Measurements from ENCODE around the gene BBLN.
"Not testable (repeated sequence)": the region's sequence is repeated elsewhere in the genome, so short reads cannot be mapped to it uniquely, and the experiment has no call there.

BBLN gene

GRCh38 chr9:128121466-128121810 is 38.6 kb upstream of the BBLN start:
- no peaks in the 10 kb centered on the region for H3K27me3 Mint-ChIP-seq
- H3K4me1 Mint-ChIP-seq = peaks cover 26% of the 10 kb centered on the region
- H3K9me3 Mint-ChIP-seq = no peaks in the 10 kb centered on the region
- H3K36me3 Mint-ChIP-seq = no peaks in the 10 kb centered on the region
- no peak overlapping the region for H3K4me3 Mint-ChIP-seq
- H3K27ac Mint-ChIP-seq = no peak overlapping the region

GRCh38 chr9:128121924-128122808 is 37.9 kb upstream of the BBLN start:
- H3K36me3 Mint-ChIP-seq = no peaks in the 10 kb centered on the region
- H3K4me1 Mint-ChIP-seq = peaks cover 26% of the 10 kb centered on the region
- no peak overlapping the region for H3K4me3 Mint-ChIP-seq
- no peak overlapping the region for H3K27ac Mint-ChIP-seq
- H3K9me3 Mint-ChIP-seq = no peaks in the 10 kb centered on the region
- H3K27me3 Mint-ChIP-seq = no peaks in the 10 kb centered on the region

GRCh38 chr9:128122809-128123175 is 37.3 kb upstream of the BBLN start:
- Mint-ChIP-seq H3K36me3 (no peaks in the 10 kb centered on the region), H3K4me3 (no peak overlapping the region), H3K4me1 (peaks cover 22% of the 10 kb centered on the region), H3K27ac (no peak overlapping the region), H3K9me3 (no peaks in the 10 kb centered on the region), H3K27me3 (no peaks in the 10 kb centered on the region)

GRCh38 chr9:128123451-128124080 is 36.5 kb upstream of the BBLN start:
- Mint-ChIP-seq H3K4me3 (no peak overlapping the region), H3K36me3 (no peaks in the 10 kb centered on the region), H3K4me1 (peaks cover 19% of the 10 kb centered on the region), H3K9me3 (no peaks in the 10 kb centered on the region), H3K27ac (no peak overlapping the region), H3K27me3 (no peaks in the 10 kb centered on the region)

- Mint-ChIP-seq H3K9me3 (no peaks in the 10 kb centered on the region), H3K36me3 (no peaks in the 10 kb centered on the region), H3K27ac (no peak overlapping the region), H3K27me3 (no peaks in the 10 kb centered on the region), H3K4me3 (no peak overlapping the region), H3K4me1 (peaks cover 25% of the 10 kb centered on the region)
These were observed 35.6 kb upstream of the BBLN start for GRCh38 chr9:128124451-128124850.

GRCh38 chr9:128124873-128125579 is 35.0 kb upstream of the BBLN start:
- H3K27ac Mint-ChIP-seq = peak overlapping the region; percentile 12
- peaks cover 29% of the 10 kb centered on the region for H3K4me1 Mint-ChIP-seq
- H3K9me3 Mint-ChIP-seq = no peaks in the 10 kb centered on the region
- no peaks in the 10 kb centered on the region for H3K27me3 Mint-ChIP-seq
- H3K4me3 Mint-ChIP-seq = peak overlapping the region; percentile 85
- no peaks in the 10 kb centered on the region for H3K36me3 Mint-ChIP-seq

- Mint-ChIP-seq H3K27me3 (no peaks in the 10 kb centered on the region), H3K27ac (peak overlapping the region; percentile 25)
These were observed 34.3 kb upstream of the BBLN start for GRCh38 chr9:128125580-128126354.

GRCh38 chr9:128127568-128127989 is 32.5 kb upstream of the BBLN start, which contains the start of gene PTGES2:
PTGES2 (minus strand) TSS chr9:128127729; CDS start chr9:128127717, 12 bp downstream.
- no peaks in the 10 kb centered on the region for H3K9me3 Mint-ChIP-seq
- no peaks in the 10 kb centered on the region for H3K36me3 Mint-ChIP-seq
- no peaks in the 10 kb centered on the region for H3K27me3 Mint-ChIP-seq
- peak within 1 kb of the TSS; percentile 99 for H3K4me3 Mint-ChIP-seq
- H3K4me1 Mint-ChIP-seq = peaks cover 31% of the 10 kb centered on the region
- peak within 1 kb of the TSS; percentile 100 for H3K27ac Mint-ChIP-seq

More at GRCh38 chr9:128125580-128126354, 34.3 kb upstream of the BBLN start:
- Mint-ChIP-seq H3K36me3 (no peaks in the 10 kb centered on the region), H3K4me3 (peak overlapping the region; percentile 85), H3K4me1 (peaks cover 31% of the 10 kb centered on the region), H3K9me3 (no peaks in the 10 kb centered on the region)

GRCh38 chr9:128127990-128128835 is 31.9 kb upstream of the BBLN start:
- Mint-ChIP-seq H3K27me3 (peaks cover 1% of the 10 kb centered on the region), H3K27ac (peak overlapping the region; percentile 100), H3K4me1 (peaks cover 31% of the 10 kb centered on the region), H3K36me3 (no peaks in the 10 kb centered on the region), H3K9me3 (no peaks in the 10 kb centered on the region), H3K4me3 (peak overlapping the region; percentile 99)

GRCh38 chr9:128128836-128129590 is 31.1 kb upstream of the BBLN start:
- peaks cover 31% of the 10 kb centered on the region for H3K4me1 Mint-ChIP-seq
- peak overlapping the region; percentile 88 for H3K27ac Mint-ChIP-seq
- no peaks in the 10 kb centered on the region for H3K9me3 Mint-ChIP-seq
- peaks cover 1% of the 10 kb centered on the region for H3K27me3 Mint-ChIP-seq
- no peaks in the 10 kb centered on the region for H3K36me3 Mint-ChIP-seq
- peak overlapping the region; percentile 99 for H3K4me3 Mint-ChIP-seq

- H3K4me3 Mint-ChIP-seq = peak overlapping the region; percentile 74
- H3K27ac Mint-ChIP-seq = peak overlapping the region; percentile 55
- not testable (repeated sequence) for H3K27me3 Mint-ChIP-seq, H3K36me3 Mint-ChIP-seq, H3K9me3 Mint-ChIP-seq
- H3K4me1 Mint-ChIP-seq = peaks cover 27% of the 10 kb centered on the region
These were observed 30.0 kb upstream of the BBLN start for GRCh38 chr9:128129976-128130590.

- H3K4me1 Mint-ChIP-seq = peaks cover 21% of the 10 kb centered on the region
- H3K36me3 Mint-ChIP-seq, H3K9me3 Mint-ChIP-seq, H3K4me3 Mint-ChIP-seq, H3K27ac Mint-ChIP-seq, H3K27me3 Mint-ChIP-seq: not testable (repeated sequence)
These were observed 29.4 kb upstream of the BBLN start for GRCh38 chr9:128130651-128131050.

GRCh38 chr9:128131346-128131745 is 28.7 kb upstream of the BBLN start:
- not testable (repeated sequence) for H3K9me3 Mint-ChIP-seq, H3K27me3 Mint-ChIP-seq, H3K27ac Mint-ChIP-seq, H3K36me3 Mint-ChIP-seq, H3K4me3 Mint-ChIP-seq
- peaks cover 18% of the 10 kb centered on the region for H3K4me1 Mint-ChIP-seq

- not testable (repeated sequence) for H3K27me3 Mint-ChIP-seq, H3K36me3 Mint-ChIP-seq, H3K4me3 Mint-ChIP-seq, H3K9me3 Mint-ChIP-seq, H3K27ac Mint-ChIP-seq
- peaks cover 17% of the 10 kb centered on the region for H3K4me1 Mint-ChIP-seq
These were observed 27.9 kb upstream of the BBLN start for GRCh38 chr9:128132139-128132538.

Data from activated naive CD4-positive, alpha-beta T cell treated with anti-CD3 and anti-CD28 coated beads, Interleukin-2, amount 50 U/mL, for 24 hours (primary cell).